ENCODE data around the gene LINGO3.

LINGO3 gene

GRCh38 chr19:2336528-2337328 lies 28.8 kb upstream of the LINGO3 start:
- H3K9me3 ChIP-seq (ENCODE audit: low read depth, low read length) = no peaks in the 10 kb centered on the region
- no peaks in the 10 kb centered on the region for H3K36me3 ChIP-seq (ENCODE audit: insufficient read depth, low read length)
- no peak overlapping the region for H3K4me3 ChIP-seq
- DNase-seq (ENCODE audit: low read depth, low spot score) = no peak
- TF ChIP-seq POLR2AphosphoS5 (IDR thresholded peaks at IDR 0.05; ENCODE audit: borderline replicate concordance, low read depth, low read length) (no peak), FOXP2 (optimal IDR thresholded peaks at IDR 0.05; ENCODE audit: control extremely low read depth, extremely low read length, insufficient read depth) (no peak), EZH2 (IDR thresholded peaks at IDR 0.05) (no peak)
- no peak overlapping the region for H3K27ac ChIP-seq
- H3K9ac ChIP-seq (ENCODE audit: insufficient read length) = no peak overlapping the region

- H3K27ac ChIP-seq = no peak overlapping the region
- TF ChIP-seq FOXP2 (optimal IDR thresholded peaks at IDR 0.05; ENCODE audit: control extremely low read depth, extremely low read length, insufficient read depth) (no peak), EZH2 (IDR thresholded peaks at IDR 0.05) (no peak), POLR2AphosphoS5 (IDR thresholded peaks at IDR 0.05; ENCODE audit: borderline replicate concordance, low read depth, low read length) (no peak)
Measured at GRCh38 chr19:2335848-2336247, 27.9 kb upstream of the LINGO3 start.

GRCh38 chr19:2334986-2335846 lies 27.3 kb upstream of the LINGO3 start:
- no peak for TF ChIP-seq POLR2AphosphoS5 (IDR thresholded peaks at IDR 0.05; ENCODE audit: borderline replicate concordance, low read depth, low read length)
- TF ChIP-seq EZH2 (IDR thresholded peaks at IDR 0.05) = no peak
- TF ChIP-seq FOXP2 (optimal IDR thresholded peaks at IDR 0.05; ENCODE audit: control extremely low read depth, extremely low read length, insufficient read depth) = no peak
- Histone ChIP-seq H3K9ac (ENCODE audit: insufficient read length) (no peak overlapping the region), H3K36me3 (ENCODE audit: insufficient read depth, low read length) (no peaks in the 10 kb centered on the region), H3K27ac (no peak overlapping the region), H3K4me3 (no peak overlapping the region), H3K9me3 (ENCODE audit: low read depth, low read length) (no peaks in the 10 kb centered on the region)
- DNase-seq (ENCODE audit: low read depth, low spot score) = no peak

More at GRCh38 chr19:2335848-2336247, 27.9 kb upstream of the LINGO3 start:
- DNase-seq (ENCODE audit: low read depth, low spot score) = no peak
- no peaks in the 10 kb centered on the region for H3K9me3 ChIP-seq (ENCODE audit: low read depth, low read length)
- H3K4me3 ChIP-seq = no peak overlapping the region
- no peaks in the 10 kb centered on the region for H3K36me3 ChIP-seq (ENCODE audit: insufficient read depth, low read length)
- H3K9ac ChIP-seq (ENCODE audit: insufficient read length) = no peak overlapping the region

- Histone ChIP-seq H3K9ac (ENCODE audit: insufficient read length) (no peak overlapping the region), H3K27ac (no peak overlapping the region), H3K4me3 (no peak overlapping the region), H3K9me3 (ENCODE audit: low read depth, low read length) (no peaks in the 10 kb centered on the region), H3K36me3 (ENCODE audit: insufficient read depth, low read length) (no peaks in the 10 kb centered on the region)
- no peak for DNase-seq (ENCODE audit: low read depth, low spot score)
- TF ChIP-seq FOXP2 (optimal IDR thresholded peaks at IDR 0.05; ENCODE audit: control extremely low read depth, extremely low read length, insufficient read depth) = no peak
- TF ChIP-seq POLR2AphosphoS5 (IDR thresholded peaks at IDR 0.05; ENCODE audit: borderline replicate concordance, low read depth, low read length) = no peak
- no peak for TF ChIP-seq EZH2 (IDR thresholded peaks at IDR 0.05)
Measured at GRCh38 chr19:2334426-2334825, 26.5 kb upstream of the LINGO3 start.

- H3K4me3 ChIP-seq = no peak overlapping the region
- no peaks in the 10 kb centered on the region for H3K9me3 ChIP-seq (ENCODE audit: low read depth, low read length)
- no peak overlapping the region for H3K27ac ChIP-seq
- H3K9ac ChIP-seq (ENCODE audit: insufficient read length) = no peak overlapping the region
- no peak for DNase-seq (ENCODE audit: low read depth, low spot score)
- no peak for TF ChIP-seq POLR2AphosphoS5 (IDR thresholded peaks at IDR 0.05; ENCODE audit: borderline replicate concordance, low read depth, low read length)
- TF ChIP-seq FOXP2 (optimal IDR thresholded peaks at IDR 0.05; ENCODE audit: control extremely low read depth, extremely low read length, insufficient read depth) = no peak
- no peak for TF ChIP-seq EZH2 (IDR thresholded peaks at IDR 0.05)
- H3K36me3 ChIP-seq (ENCODE audit: insufficient read depth, low read length) = no peaks in the 10 kb centered on the region
Measured at GRCh38 chr19:2333807-2334211, 25.9 kb upstream of the LINGO3 start.

GRCh38 chr19:2333027-2333806 lies 25.3 kb upstream of the LINGO3 start:
- Histone ChIP-seq H3K27ac (no peak overlapping the region), H3K4me3 (no peak overlapping the region), H3K36me3 (ENCODE audit: insufficient read depth, low read length) (no peaks in the 10 kb centered on the region), H3K9ac (ENCODE audit: insufficient read length) (no peak overlapping the region), H3K9me3 (ENCODE audit: low read depth, low read length) (no peaks in the 10 kb centered on the region)
- no peak for TF ChIP-seq EZH2 (IDR thresholded peaks at IDR 0.05)
- TF ChIP-seq FOXP2 (optimal IDR thresholded peaks at IDR 0.05; ENCODE audit: control extremely low read depth, extremely low read length, insufficient read depth) = no peak
- TF ChIP-seq POLR2AphosphoS5 (IDR thresholded peaks at IDR 0.05; ENCODE audit: borderline replicate concordance, low read depth, low read length) = no peak
- DNase-seq (ENCODE audit: low read depth, low spot score) = no peak

- Histone ChIP-seq H3K9me3 (ENCODE audit: low read depth, low read length) (no peaks in the 10 kb centered on the region), H3K27ac (no peak overlapping the region), H3K36me3 (ENCODE audit: insufficient read depth, low read length) (no peaks in the 10 kb centered on the region), H3K9ac (ENCODE audit: insufficient read length) (no peak overlapping the region), H3K4me3 (no peak overlapping the region)
- DNase-seq (ENCODE audit: low read depth, low spot score) = no peak
- no peak for TF ChIP-seq EZH2 (IDR thresholded peaks at IDR 0.05)
- TF ChIP-seq FOXP2 (optimal IDR thresholded peaks at IDR 0.05; ENCODE audit: control extremely low read depth, extremely low read length, insufficient read depth) = no peak
- TF ChIP-seq POLR2AphosphoS5 (IDR thresholded peaks at IDR 0.05; ENCODE audit: borderline replicate concordance, low read depth, low read length) = no peak
Measured at GRCh38 chr19:2332341-2333026, 24.5 kb upstream of the LINGO3 start.
